ENCODE results near the gene CLEC4D.
"Not testable (repeated sequence)": the region's sequence is repeated elsewhere in the genome, so short reads cannot be mapped to it uniquely, and the experiment has no call there.

Gene CLEC4D

DNA sequence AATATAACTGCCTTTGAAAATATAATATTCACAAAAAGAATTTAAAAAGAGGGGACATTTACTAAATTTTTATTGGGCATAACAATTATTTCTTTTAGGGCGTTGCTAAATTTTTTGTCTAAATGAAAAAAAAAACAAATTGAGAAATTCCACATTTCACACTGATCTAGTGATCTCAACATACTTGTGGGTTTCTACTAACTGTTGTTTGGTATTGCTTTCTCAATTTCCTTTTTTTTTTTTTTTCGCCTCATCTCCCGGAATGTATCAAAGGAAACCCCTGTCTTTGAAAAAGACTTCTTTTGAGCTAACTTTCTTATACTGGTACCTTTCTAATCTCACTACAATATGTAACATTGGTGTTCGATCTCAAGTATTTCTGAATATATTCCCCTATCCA lies at the start of gene CLEC4D:
Gene CLEC4D (plus strand): TSS at position 248 of the 400 bp plus-strand sequence. CDS start 230 bp downstream, outside the sequence.
- DNase-seq = no peak

DNA sequence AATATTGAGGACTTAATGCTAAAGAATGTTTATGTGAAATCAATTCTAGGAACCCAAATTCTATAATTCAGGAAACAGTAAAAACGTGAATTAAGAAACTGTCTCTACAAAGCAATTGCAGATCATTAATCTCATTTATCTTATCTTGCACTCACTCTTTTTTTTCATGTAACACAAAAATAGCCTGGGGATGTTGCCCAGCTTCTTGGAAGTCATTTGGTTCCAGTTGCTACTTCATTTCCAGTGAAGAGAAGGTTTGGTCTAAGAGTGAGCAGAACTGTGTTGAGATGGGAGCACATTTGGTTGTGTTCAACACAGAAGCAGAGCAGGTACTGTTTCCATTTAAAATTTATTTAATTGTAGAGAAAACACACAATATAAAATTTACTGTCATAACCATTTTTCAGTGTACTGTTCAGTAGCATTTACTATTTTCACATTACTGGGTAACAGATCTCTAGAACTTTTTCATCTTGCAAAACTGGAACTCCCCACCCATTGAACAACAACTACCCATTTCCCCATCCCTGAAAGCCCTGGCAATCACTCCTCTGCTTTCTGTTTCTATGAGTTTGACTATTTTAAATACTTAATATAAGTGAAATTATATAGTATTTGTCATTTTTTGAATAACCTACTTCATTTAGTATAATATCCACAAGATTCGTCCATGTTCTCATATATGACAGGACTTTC lies 47.9 kb upstream of the CLEC4D start:
- DNase-seq = no peak

DNA sequence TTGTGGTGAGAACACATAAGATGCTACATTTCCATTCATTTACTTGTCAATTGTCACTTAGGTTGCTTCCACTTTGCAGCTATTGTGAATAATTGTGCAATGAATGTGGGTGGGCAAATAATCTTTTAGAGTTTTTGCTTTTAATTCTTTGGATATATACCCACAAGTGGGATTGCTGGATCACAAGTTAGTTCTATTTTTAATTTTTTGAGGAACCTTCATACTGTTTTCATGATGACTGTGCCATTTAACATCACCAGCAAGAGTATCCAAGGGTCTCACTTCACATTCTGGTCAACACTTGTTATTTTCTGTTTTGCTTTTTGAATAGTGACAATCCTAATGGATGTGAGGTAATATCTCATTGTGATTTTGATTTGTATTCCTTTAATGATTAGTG lies 47.1 kb upstream of the CLEC4D start:
- DNase-seq = no peak

DNA sequence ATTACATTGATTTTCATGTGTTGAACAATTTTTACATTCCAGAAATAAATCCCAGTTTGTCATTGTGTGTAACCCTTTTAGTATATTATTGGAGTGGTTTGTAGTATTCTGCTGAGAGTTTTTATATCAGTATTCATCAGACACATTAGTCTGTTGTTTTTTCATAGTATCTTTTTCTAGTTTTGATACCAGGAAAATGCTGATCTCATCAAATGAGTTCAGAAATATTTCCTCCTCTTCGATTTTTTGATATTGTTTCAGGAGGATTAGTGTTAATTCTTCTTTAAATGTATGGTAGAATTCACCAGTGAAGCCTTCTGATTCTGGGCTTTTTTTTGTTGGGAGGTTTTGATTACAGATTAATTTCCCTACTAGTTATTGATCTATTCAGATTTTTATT lies 42.2 kb upstream of the CLEC4D start:
- DNase-seq = no peak

DNA sequence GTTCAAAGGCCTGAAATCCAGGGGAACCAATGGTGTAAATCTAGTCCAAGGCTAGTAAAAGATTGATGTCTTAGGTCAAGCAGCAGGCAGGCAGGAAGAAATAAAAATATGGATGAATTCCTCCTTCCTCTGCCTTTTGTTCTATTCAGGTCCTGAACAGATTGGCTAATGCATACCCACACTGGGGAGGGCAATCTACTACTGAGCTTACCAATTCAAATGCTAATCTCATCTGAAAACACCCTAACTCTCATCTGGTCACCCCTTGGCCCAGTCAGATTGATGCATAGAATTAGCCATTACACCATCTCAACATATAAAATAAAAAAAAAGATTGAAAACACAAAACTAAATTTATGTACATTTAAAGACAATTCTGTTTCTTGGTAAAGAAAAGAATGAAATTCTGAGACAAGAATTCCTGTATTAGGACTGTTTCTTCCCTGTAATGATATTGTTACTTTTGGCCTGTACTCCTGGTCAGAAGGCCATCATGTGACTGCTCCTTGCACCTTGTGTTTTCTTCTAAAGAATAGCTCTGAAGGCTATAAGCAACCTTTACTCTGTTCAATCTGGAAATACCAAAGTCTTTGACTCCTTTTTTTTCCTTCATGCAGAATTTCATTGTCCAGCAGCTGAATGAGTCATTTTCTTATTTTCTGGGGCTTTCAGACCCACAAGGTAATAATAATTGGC lies 37.6 kb upstream of the CLEC4D start:
- DNase-seq = no peak

DNA sequence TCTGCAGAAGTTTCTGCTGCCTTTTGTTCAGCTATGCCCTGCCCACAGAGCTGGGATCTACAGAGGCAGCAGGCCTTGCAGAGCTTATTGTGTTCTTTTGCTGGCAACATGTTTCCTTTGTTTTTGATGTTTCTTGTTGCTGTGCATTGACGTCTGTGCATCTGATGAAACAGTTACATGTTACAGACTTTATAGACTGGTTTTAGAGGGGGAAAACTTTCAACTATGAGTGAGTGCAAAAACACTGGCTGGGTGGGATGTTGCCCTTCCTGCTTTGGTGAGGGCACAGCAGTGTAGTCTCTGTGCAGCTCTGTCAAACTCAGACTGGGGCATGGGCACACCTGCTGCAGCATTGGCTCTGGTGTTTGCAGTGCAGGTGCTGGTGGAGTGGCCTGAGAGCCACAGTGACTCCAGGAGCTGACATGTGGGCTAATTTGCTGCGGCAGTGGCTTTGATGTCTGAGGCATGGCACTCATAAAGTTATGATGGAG lies 30.7 kb upstream of the CLEC4D start:
- no peak for DNase-seq

DNA sequence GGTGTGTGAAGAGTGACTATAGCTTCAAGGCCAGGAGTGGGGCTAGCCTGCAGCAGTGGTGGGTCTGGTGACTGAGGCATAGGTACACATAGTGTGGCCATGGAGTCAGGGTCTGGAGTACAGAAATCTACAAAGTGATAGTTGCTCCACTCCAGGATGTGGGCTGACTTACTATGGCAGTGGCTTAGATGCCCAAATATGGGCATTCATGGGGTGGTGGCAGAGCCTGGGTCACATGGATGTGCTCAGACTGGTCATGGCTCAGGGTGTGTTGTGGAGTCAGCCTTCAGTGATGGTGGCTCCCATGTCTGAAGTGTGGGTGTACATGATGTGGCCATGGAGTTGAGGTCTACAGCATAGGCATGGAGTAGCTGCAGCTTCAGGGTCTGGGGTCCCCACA lies 30.2 kb upstream of the CLEC4D start:
- no peak for DNase-seq

DNA sequence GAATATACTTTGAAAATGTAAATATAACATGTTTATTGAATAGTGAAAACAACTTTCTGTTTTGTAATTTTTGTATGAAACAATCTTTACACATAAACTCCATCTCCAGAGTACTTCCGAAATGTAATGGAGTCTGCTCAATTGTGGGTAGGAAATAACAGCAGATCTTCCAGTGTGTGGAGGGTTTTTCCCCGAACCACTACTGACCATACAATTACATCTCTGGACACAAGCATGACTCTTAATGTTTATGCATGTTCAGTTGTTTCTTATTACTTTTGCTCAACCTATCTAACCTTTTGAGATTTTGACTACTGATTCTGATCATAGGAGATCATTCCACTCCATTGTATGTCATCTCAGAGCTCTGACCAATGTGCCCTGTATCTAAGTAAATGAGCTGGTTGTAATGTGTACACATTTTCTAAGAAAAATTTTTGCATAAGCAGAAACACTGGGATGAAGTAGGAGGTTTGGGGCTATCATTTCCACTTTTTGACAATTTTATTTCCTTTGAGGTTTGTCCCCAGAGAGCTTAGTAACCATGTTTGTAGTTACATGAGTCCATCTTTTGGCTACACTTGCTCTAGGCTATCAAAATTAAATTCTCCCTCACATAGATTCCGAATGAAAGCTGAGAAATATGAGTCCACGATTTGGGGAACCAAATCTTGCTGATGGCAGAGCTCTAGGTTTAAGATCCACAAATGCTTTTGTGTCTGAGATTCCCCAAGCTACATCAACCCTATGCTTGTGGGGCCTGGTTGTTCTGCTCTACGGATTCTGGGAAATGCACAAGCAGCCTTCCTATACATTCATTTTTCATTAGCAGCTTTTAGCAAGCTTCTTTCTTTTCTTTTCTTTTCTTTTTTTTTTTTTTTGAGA lies 21.4 kb upstream of the CLEC4D start:
- no peak for DNase-seq

DNA sequence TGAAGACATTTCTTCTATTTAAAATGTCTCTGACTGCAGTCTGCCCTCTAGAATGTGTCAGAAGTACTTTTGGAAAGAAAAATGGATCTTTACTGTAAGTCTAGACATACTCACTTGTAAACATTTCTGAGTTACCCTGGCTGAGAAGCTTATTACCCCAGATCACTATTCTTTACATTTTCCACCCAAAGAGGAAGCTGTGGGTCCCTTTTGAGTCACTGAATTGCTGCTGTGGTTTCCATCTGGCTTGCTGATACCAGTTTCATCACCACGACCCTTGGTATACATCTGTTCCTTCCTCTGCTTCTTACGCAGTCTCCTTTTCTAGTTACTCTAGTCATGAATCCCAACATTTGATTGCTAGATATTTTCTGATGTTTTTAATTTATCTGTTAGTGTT lies 20.2 kb upstream of the CLEC4D start:
- no peak for DNase-seq

DNA sequence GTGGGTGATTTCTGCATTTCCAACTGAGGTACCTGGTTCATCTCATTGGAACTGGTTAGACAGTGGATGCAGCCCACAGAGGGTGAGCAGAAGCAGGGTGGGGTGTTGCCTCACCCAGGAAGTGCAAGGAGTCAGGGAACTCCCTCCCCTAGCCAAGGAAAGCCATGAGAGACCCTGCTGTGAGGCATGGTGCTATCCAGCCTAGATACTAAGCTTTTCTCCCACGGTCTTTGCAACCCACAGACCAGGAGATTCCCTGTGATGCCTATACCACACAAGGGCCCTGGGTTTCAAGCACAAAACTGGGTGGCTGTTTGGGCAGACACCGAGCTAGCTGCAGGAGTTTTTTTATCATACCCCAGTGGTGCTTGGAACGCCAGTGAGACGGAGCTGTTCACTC lies 17.6 kb upstream of the CLEC4D start:
- DNase-seq = not testable (repeated sequence)

DNA sequence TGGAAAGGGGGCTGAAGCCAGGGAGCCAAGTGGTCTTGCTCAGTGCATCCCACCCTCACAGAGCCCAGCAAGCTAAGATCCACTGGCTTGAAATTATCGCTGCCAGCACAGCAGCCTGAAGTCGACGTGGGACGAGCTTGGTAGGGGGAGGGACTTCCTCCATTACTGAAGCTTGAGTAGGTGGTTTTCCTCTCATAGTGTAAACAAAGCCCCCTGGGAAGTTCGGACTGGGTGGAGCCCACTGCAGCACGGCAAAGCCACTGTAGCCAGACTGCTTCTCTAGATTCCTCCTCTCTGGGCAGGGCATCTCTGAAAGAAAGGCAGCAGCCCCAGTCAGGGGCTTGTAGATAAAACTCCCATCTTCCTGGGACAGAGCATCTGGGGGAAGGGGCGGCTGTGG lies 17.2 kb upstream of the CLEC4D start:
- not testable (repeated sequence) for DNase-seq

DNA sequence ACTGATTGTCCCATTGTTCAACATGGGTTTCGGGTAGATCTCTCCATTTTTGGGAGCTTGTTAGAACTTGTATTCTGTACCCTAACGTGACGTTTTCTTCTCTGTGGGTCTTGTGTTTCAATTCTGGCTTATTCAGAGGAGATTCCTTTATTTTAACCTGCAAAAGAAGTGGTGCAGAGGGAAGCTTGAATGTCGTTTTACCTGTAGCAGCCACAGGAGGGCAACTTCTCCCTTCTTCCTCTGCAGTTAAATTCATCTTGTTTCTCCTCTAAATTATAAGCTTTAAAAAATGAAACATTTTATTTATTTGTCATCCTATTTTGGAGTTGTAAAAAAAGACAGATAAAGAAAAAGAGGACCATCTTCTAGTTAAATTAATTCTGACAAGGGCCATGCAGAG lies 13.7 kb upstream of the CLEC4D start:
- DNase-seq = no peak

DNA sequence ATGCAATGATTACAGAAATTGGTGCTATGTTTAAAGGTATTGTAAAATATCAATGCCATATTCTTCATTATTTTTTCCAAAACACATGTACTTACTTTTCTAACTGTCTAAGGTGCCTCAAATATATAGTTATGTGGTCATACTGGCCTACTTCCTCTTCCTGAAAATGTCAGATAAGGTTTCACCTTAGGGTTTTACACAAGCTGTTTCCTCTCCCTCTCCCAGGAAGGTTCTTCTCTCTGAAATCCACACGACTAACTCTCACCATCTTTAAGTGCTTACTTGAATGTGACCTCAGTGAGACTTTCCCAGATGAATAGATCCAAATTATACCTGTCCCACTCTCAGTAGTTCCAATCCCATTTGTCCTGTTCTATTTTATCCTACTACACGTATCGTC lies 11.6 kb upstream of the CLEC4D start:
- no peak for DNase-seq

DNA sequence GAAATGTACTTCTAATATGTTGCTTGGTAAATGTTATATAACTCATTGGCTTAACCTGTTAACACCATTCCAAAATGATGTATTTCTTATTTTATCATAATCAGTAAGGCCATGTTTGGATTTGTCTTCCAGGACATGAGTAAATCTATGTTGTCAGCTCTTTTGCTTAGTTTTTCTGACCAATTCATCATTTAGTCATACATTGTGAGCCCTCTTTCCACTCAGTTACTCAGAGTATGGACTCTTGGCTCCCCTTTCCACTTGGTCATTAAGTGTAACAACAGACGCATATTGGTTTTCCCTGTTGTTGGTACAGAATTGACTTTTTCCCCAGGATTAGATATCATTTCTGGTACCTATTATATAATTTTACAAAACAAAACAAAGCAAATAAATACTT lies 9.0 kb upstream of the CLEC4D start:
- no peak for DNase-seq

DNA sequence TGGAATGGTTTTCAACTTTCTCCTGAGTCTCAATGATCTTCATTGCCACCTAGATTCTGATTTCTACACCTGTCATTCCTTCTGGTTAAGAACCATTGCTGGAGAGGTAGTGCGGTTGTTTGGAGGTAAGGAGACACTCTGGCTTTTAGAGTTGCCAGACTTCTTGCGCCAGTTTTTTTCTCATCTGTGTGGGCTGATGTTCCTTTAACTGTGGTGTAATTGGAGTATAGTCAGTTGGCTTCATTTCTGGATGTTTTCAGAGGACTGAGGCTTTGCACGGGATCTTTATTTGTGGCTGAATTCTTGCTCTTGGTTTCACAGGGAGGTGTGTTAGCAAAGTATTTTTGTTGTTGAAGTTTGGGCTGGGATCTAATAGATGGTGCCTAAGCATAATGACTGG lies 5.7 kb upstream of the CLEC4D start:
- DNase-seq = no peak

DNA sequence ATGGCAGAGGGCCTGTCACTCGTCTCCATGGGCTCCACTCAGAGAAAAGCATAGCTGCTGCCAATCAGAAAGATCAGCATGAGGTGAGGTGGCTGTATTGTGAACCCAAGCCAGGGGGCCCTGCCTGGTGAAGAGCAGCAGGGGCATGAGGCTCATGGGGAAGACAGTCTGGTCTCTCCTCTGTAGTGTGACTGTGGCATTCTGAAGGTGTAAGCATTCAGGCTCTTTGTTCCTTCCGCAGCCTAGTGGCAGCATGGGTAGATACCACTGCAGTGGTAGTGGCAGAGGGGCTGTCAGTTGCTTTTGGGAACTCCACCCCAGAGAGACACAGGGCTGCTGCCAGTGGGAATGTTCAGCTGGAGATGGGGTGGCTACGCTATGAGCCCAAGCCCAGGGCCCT lies 5.1 kb upstream of the CLEC4D start:
- DNase-seq = no peak

DNA sequence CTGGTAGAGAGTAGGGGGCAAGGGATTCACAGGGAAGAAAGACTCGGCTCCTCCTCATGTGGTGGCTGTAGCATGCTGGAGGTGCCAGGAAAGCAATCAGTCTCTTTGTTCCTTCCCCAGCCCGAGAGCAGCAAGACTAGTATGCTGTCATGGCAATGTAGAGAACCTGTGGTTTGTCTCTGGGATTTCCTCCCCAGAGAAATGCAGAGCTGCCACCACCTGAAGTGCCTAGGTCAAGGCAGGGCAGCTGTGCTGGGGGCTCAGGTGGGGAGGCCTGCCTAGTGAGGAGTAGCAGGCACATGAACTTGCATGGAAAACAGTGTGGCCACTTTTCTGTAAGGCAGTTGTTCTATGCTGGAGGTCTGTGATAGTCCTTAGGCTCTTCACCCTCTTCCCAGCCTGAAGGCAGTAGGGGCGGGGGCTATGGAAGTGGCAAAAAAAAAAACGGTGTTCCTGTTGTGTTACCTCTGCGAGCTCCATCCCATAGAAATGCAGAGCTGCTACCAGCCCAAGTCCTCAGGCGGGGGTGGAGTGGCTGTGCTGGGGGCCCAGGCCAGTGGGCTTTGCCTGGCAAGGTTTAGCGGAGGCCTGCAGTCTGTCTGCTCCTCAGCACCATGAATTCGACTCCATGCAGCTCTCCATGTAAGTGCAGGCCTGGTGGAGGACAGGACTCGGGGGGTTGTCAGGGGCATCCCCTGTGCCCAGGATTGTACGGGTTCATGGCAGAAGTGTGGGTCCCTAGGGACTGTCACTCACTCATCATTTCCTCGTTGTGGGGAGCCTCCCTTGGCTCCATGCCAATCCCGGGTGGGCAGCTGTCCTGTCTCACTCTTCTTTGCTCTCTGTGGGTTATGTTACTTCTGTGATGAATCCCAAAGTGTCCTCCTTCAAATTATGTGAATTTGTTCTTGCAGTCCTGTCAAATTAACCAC lies 4.1 kb upstream of the CLEC4D start:
- DNase-seq = no peak

DNA sequence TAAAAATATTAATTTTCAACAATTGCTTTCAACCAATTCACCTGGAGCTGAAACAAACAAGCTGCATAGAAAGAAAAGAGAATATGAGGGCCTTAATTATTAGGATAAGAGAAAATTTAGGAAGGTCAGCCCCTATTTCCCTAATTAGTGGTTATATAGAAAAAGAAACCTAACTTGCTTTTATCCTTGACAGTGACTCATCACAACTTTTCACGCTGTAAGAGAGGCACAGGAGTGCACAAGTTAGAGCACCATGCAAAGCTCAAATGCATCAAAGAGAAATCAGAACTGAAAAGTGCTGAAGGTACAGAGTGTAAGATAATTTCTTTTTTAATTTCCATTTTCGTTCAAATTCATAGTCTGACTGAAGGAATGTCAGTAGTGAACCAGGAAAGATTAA lies 4.7 kb downstream of the CLEC4D start:
- DNase-seq = no peak

DNA sequence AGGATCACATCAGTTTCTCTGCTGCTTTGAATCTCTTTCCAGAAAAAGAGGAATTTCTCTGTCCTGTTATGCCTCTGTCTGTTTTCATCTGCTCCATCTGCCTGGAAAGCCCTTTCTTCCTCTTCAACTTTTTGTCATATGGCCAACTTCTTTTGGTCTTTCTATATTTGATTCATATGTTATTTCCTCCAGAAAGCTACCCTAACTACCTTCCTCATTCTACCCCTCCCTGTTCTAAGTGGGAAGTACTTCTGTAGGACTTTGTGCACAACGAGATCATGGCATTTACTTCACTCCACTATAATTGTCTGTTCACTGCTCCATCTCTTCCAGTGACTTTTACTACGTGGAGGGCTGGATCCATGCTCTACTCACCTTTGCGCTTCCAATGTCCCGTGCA lies 5.9 kb downstream of the CLEC4D start:
- no peak for DNase-seq

DNA sequence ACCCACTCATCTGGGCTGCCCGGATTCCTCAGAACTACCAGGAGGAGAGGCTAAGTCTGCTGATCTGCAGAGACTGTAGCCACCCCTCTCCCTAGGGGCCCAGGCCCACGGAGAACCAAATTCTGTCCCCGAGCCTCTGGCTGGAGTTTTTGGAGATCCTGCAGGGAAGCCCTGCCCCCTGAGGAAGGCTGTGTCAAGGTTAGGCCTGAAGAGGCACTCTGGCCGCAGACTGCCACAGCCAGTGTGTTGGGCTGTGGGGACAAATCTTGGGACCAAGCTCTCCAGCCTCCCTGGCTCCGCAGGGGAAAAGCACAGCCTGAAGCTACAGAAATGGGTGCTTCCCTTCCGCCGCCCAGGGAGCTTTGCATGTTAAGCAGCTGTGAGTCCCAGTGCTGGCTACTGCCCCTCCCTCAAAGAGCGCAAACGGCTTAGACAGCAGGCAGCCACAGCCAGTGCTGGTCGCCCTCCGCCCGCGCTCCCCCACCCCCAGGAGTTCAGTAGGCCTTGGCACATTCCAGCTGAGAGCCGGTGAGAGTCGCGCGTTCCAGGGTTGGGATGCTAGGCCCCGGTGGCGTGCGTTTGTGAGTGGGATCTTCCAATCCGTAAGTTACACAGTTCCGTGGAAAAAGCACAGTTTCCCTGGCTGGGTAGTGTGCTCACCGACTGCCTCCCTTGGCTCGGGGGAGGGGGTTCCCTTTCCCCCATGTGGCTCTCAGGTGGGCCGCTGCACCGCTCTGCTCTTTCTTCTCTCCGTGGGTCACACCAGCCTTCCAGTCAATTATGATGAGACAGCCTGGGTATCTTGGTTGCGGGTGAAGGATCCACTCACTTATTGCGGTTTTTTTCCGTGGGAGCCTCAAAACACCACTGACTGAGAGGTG lies 14.2 kb downstream of the CLEC4D start:
- DNase-seq = no peak

DNA sequence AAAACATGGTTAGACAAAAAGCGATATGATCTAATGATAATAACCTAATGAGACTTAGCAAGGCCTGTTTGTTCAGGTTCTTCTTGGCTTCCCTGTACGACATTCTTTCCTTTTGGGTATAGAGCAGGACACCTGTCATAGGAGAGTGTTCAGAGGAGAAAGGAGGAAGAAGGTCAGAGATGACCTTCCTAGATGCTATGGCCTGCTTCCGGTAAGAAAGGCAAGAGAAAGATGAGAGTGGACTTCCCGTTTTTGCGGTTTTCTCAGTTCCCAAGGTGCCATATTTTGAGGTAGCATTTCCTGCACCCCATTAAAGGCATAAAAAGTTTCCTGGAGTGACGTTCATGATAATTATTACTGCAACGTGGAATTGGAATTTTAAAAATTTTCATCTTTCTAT lies 18.7 kb downstream of the CLEC4D start:
- no peak for DNase-seq

Data from amniotic stem cell (primary cell).